Mesothelial cell of epicardium (in vitro differentiated cells): ENCODE measurements around the gene UBB. TPM values are rescaled to one million over a fixed set of nuclear protein-coding genes. Genes with fewer than 3 reads are reported as not detected.

Experiments used
- DNase-seq, 2 experiments: peaks; one replicate each; pipeline ENCODE4 v3.0.0; 2021; ENCODE audit warnings: low spot score in 2 of 2; ENCODE audit not compliant: unreplicated experiment in 2 of 2
- H3K27ac Mint-ChIP-seq: 2 replicates; pipeline ENCODE4 v1.8.0; 2021; ENCODE audit warnings: mixed read lengths
- H3K27me3 Mint-ChIP-seq: 2 replicates; pipeline ENCODE4 v1.8.0; 2021; ENCODE audit warnings: low read depth, mixed read lengths
- H3K36me3 Mint-ChIP-seq: 2 replicates; pipeline ENCODE4 v1.8.0; 2021; ENCODE audit warnings: mixed read lengths
- H3K4me1 Mint-ChIP-seq: 2 replicates; pipeline ENCODE4 v1.8.0; 2021; ENCODE audit warnings: mixed read lengths
- H3K4me3 Mint-ChIP-seq: 2 replicates; pipeline ENCODE4 v1.8.0; 2021; ENCODE audit warnings: mild to moderate bottlenecking, moderate library complexity, mixed read lengths
- H3K9me3 Mint-ChIP-seq: 2 replicates; pipeline ENCODE4 v1.8.0; 2021; ENCODE audit warnings: mixed read lengths
- total RNA-seq: library from RNA; stranded (reverse); gene quantifications from 3 replicates; pipeline ENCODE4 v1.2.1, GENCODE V29; 2021
- TF ChIP-seq, protein P1 (sequence below): fragments of 200-600 bp; sonication (generic); IDR thresholded peaks from one replicate; pipeline ENCODE4 v1.5.0; 2021; ENCODE audit warnings: antibody characterized with exemption; ENCODE audit not compliant: unreplicated experiment

Gene UBB
- total RNA-seq, 1 donor from 2014 or later, result 1,270 TPM

DNA sequence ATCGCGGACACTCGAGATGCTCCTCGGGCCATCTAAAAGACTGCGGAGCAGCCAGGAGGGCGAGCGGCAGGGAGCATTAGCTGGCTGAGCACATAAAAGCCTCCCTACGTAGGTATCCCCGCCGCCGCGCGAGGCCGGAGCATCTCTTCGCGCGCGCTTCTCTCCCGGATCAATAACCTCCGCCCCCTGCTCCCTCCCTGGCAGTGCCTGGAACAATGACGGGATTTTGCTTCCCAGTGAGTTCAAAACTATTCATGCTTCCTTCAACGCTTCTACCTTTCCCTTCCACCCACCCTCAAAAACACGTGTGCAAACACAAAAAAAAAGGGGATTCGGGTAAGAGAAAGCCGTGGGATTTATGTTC is 28.6 kb upstream of the UBB start:
- H3K4me3 Mint-ChIP-seq, result peak overlapping the region; percentile 90
- TF ChIP-seq, protein P1, sequence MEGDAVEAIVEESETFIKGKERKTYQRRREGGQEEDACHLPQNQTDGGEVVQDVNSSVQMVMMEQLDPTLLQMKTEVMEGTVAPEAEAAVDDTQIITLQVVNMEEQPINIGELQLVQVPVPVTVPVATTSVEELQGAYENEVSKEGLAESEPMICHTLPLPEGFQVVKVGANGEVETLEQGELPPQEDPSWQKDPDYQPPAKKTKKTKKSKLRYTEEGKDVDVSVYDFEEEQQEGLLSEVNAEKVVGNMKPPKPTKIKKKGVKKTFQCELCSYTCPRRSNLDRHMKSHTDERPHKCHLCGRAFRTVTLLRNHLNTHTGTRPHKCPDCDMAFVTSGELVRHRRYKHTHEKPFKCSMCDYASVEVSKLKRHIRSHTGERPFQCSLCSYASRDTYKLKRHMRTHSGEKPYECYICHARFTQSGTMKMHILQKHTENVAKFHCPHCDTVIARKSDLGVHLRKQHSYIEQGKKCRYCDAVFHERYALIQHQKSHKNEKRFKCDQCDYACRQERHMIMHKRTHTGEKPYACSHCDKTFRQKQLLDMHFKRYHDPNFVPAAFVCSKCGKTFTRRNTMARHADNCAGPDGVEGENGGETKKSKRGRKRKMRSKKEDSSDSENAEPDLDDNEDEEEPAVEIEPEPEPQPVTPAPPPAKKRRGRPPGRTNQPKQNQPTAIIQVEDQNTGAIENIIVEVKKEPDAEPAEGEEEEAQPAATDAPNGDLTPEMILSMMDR, result no peak
- no peaks in the 10 kb centered on the region for H3K9me3 Mint-ChIP-seq
- H3K27ac Mint-ChIP-seq, result peak overlapping the region; percentile 91
- peaks cover 15% of the 10 kb centered on the region for H3K4me1 Mint-ChIP-seq
- DNase-seq, result peak; percentile 32 to 48
- no peaks in the 10 kb centered on the region for H3K27me3 Mint-ChIP-seq
- H3K36me3 Mint-ChIP-seq, result peaks cover 7% of the 10 kb centered on the region

DNA sequence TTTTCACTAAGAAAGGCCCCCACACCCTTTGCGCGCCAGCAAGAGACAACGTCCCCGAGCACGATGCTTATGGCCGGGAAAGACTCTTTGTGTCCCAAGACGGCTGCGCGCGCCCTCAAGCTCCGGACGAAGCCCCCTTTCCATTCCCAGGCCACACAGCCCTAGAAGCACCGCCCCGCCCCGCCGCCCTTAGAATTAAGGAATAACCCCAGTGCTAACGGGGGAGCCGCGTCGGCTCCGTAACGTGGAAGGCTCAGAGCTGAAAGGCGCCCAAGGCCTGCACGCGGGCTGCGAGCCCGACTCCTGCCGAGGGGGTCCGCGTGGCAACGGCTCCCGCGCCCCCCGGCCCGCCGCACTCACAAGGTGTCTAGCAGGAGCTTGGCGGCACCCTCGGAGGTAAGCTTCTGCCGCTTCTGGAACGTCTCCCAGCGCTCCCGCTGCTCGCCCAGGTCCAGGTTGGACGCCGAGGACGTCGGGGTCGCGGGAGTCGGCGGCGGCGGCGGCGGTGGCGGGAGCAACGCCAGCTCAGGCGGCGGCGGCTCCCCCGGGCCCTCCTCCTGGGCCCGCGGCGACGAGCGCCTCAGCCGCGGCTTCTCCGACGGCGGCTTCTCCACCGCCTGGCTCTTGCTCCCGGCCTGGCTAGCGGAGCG is 28.1 kb upstream of the UBB start:
- peak overlapping the region; percentile 90 for H3K4me3 Mint-ChIP-seq
- H3K4me1 Mint-ChIP-seq, result peaks cover 15% of the 10 kb centered on the region
- no peaks in the 10 kb centered on the region for H3K9me3 Mint-ChIP-seq
- peak; percentile 33 to 62 for DNase-seq
- H3K27ac Mint-ChIP-seq, result peak overlapping the region; percentile 91
- peaks cover 4% of the 10 kb centered on the region for H3K36me3 Mint-ChIP-seq
- H3K27me3 Mint-ChIP-seq, result no peaks in the 10 kb centered on the region
- TF ChIP-seq, protein P1, result no peak

DNA sequence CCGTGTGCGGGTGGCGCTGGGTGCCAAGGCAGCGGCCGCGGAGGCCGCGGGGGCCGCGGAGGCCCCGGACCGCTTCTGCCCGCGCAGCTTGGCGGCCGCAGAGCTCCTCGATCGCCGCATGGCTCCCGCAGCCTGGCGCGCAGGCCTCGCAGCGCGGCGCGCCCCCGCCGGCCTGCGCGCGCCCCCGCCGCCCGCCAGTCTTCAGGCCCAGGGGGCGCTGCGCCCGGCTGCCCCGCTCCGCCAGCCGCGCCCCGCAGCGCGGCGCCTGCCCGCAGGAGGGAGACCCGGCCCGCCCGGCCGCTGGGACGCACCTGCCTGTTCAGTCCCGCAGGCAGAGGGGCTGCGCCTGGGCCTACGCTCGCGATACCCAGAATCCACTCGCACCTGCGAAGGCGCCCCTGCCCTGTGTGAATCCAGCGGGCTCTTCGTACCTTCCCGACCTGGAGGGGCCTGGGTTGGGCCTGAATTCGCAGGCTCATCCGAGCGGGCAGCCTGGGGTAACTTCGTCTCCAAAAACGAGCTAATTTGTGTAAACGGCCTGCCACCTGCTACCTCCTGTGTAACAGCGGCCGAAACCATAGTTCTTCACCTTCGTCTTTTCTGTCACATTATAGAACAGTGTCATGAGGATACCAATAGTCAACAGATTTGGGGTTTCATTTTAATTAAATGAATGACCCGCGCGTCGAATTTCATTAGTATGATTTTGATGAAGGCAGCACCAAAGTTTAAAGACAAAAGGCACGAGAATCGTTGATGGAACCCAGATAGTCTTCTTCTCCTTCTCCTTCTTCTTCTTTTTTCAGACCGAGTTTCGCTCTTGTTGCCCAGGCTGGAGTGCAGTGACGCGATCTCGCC is 27.3 kb upstream of the UBB start, which contains the start of gene CENPV:
Gene CENPV, minus strand, starts transcription at position 153 of the 858 bp plus-strand sequence. Its CDS starts 33 bp downstream, at position 120.
- H3K27me3 Mint-ChIP-seq, result no peaks in the 10 kb centered on the region
- peak; percentile 56 to 76 for DNase-seq
- peak within 1 kb of the TSS; percentile 90 for H3K4me3 Mint-ChIP-seq
- H3K4me1 Mint-ChIP-seq, result peaks cover 15% of the 10 kb centered on the region
- H3K27ac Mint-ChIP-seq, result peak within 1 kb of the TSS; percentile 91
- TF ChIP-seq, protein P1, result no peak
- H3K36me3 Mint-ChIP-seq, result peaks cover 4% of the 10 kb centered on the region
- no peaks in the 10 kb centered on the region for H3K9me3 Mint-ChIP-seq

DNA sequence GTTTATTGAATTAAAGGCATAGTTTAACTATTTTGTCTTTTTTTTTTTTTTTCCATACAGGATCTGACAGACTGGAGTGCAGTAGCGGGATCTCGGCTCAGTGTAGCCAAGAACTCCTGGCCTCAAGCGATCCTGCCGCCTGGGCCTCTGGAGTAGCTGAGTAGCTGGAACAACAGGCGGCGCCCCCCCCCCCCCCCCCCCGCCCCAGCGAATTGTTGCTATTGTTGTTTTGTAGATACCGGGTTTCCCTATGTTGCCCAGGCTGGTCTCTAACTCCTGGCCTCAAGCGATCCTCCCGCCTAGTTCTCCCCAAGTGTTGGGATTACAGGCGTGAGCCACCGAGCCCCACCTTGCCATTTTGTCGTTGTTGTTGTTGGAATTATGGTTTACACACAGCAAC is 26.3 kb upstream of the UBB start:
- Mint-ChIP-seq H3K9me3 (no peaks in the 10 kb centered on the region), H3K4me1 (peaks cover 15% of the 10 kb centered on the region), H3K4me3 (peak overlapping the region; percentile 67), H3K27ac (no peak overlapping the region), H3K36me3 (peaks cover 2% of the 10 kb centered on the region), H3K27me3 (no peaks in the 10 kb centered on the region)
- no peak for DNase-seq
- TF ChIP-seq, protein P1, result no peak

DNA sequence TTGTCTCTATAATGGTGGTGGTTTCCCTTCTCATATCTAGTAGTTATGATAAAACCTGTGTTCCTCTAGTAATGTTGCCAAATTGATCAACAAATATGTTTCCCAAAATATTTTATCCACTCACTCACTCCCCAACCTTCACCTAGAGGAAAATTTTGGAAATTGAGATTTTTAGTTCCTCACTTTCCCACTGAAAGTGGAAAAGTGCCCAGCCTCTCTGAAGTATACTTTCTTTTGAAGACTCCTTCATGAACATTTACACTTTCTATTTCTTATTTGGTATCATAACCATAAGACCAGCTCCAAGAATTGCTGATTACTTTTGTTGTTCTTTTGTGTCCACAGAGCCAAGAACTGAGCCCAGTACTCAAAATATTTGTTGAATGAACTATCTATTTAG is 22.5 kb upstream of the UBB start:
- no peaks in the 10 kb centered on the region for H3K27me3 Mint-ChIP-seq
- DNase-seq, result no peak
- H3K27ac Mint-ChIP-seq, result no peak overlapping the region
- H3K4me1 Mint-ChIP-seq, result no peaks in the 10 kb centered on the region
- TF ChIP-seq, protein P1, result no peak
- H3K4me3 Mint-ChIP-seq, result no peak overlapping the region
- H3K9me3 Mint-ChIP-seq, result no peaks in the 10 kb centered on the region
- H3K36me3 Mint-ChIP-seq, result no peaks in the 10 kb centered on the region
